Cardiac muscle cell (in vitro differentiated cells and primary cell): Measurements from ENCODE around the gene USP10. TPM values are rescaled to one million over a fixed set of nuclear protein-coding genes. Genes with fewer than 3 reads are reported as not detected.
A peak's percentile ranks its signal among the peaks of the same experiment; 100 is the strongest.

Experiments
- DNase-seq, 2 donors: peaks; one replicate each; pipeline versions ENCODE4 v3.0.0 to v3.0.0-alpha.2; 2010 to 2017; ENCODE audit warnings: low read depth in 1 of 2, low spot score in 1 of 2
- H3K27ac ChIP-seq: fragments of 200-600 bp; sonication (generic); 2 replicates; pipeline ENCODE4 v1.5.1; 2016
- H3K27me3 ChIP-seq: fragments of 200-600 bp; sonication (generic); 2 replicates; pipeline ENCODE4 v1.6.0; 2016; ENCODE audit warnings: control low read depth
- H3K36me3 ChIP-seq: fragments of 200-600 bp; sonication (generic); 2 replicates; pipeline ENCODE4 v1.5.1; 2016; ENCODE audit warnings: control low read depth
- H3K4me1 ChIP-seq: fragments of 200-600 bp; sonication (generic); 2 replicates; pipeline ENCODE4 v1.8.1; 2017; ENCODE audit warnings: low read depth, mild to moderate bottlenecking, mixed run types
- H3K4me3 ChIP-seq: fragments of 200-600 bp; sonication (generic); 2 replicates; pipeline ENCODE4 v1.5.1; 2016; ENCODE audit warnings: mild to moderate bottlenecking
- H3K9me3 ChIP-seq: fragments of 200-600 bp; sonication (generic); 2 replicates; pipeline ENCODE4 v1.5.1; 2017; ENCODE audit warnings: low read depth, mild to moderate bottlenecking, control low read depth
- CTCF ChIP-seq: IDR thresholded peaks from 2 replicates; pipeline ENCODE4 v1.5.1; 2012; ENCODE audit warnings: low read depth, mild to moderate bottlenecking, low read length
- polyA plus RNA-seq: library from polyadenylated mRNA; unstranded; fragments of >200 nt; fragmentation: Nextera tagmentation; extraction: Ambion mirVana; gene quantifications from 2 replicates; pipeline ENCODE4 v1.2.1, GENCODE V29; 2016
- total RNA-seq: library from RNA; depleted of rRNA; stranded (reverse); fragments of >200 nt; gene quantifications from 2 replicates; pipeline ENCODE4 v1.2.3, GENCODE V29; 2016

USP10 gene
- total and polyA plus RNA-seq, 2 experiments from 2014 or later: 91.9 to 100.0 TPM

GRCh38 chr16:84712138-84712671 lies 12.4 kb downstream of the USP10 start:
- Histone ChIP-seq H3K27me3 (no peaks in the 10 kb centered on the region), H3K36me3 (no peaks in the 10 kb centered on the region), H3K9me3 (no peaks in the 10 kb centered on the region), H3K4me1 (peaks cover 46% of the 10 kb centered on the region), H3K27ac (no peak overlapping the region), H3K4me3 (no peak overlapping the region)
- TF ChIP-seq CTCF: no peak
- no peak for DNase-seq

- Histone ChIP-seq H3K4me3 (no peak overlapping the region), H3K27me3 (no peaks in the 10 kb centered on the region), H3K36me3 (no peaks in the 10 kb centered on the region), H3K4me1 (peaks cover 39% of the 10 kb centered on the region), H3K27ac (peak overlapping the region; percentile 10), H3K9me3 (no peaks in the 10 kb centered on the region)
- no peak for TF ChIP-seq CTCF
- no peak for DNase-seq
Observed at GRCh38 chr16:84712801-84713775, 13.3 kb downstream of the USP10 start.

GRCh38 chr16:84714028-84714427 lies 14.2 kb downstream of the USP10 start:
- Histone ChIP-seq H3K27ac (no peak overlapping the region), H3K9me3 (no peaks in the 10 kb centered on the region), H3K4me1 (peaks cover 31% of the 10 kb centered on the region), H3K4me3 (no peak overlapping the region), H3K36me3 (no peaks in the 10 kb centered on the region), H3K27me3 (no peaks in the 10 kb centered on the region)
- no peak for TF ChIP-seq CTCF
- no peak for DNase-seq

GRCh38 chr16:84715424-84715823 lies 15.6 kb downstream of the USP10 start:
- DNase-seq: no peak
- H3K27ac ChIP-seq: no peak overlapping the region
- H3K9me3 ChIP-seq: no peaks in the 10 kb centered on the region
- H3K4me1 ChIP-seq: peaks cover 21% of the 10 kb centered on the region
- no peak overlapping the region for H3K4me3 ChIP-seq
- no peaks in the 10 kb centered on the region for H3K27me3 ChIP-seq
- no peak for TF ChIP-seq CTCF
- no peaks in the 10 kb centered on the region for H3K36me3 ChIP-seq

- no peak for TF ChIP-seq CTCF
Observed at GRCh38 chr16:84715854-84716253, 16.1 kb downstream of the USP10 start.

More at GRCh38 chr16:84715854-84716253, 16.1 kb downstream of the USP10 start:
- no peak for DNase-seq
- no peaks in the 10 kb centered on the region for H3K27me3 ChIP-seq
- H3K4me3 ChIP-seq: no peak overlapping the region
- H3K9me3 ChIP-seq: no peaks in the 10 kb centered on the region
- peaks cover 21% of the 10 kb centered on the region for H3K4me1 ChIP-seq
- H3K36me3 ChIP-seq: no peaks in the 10 kb centered on the region
- no peak overlapping the region for H3K27ac ChIP-seq
